ENCODE results near the gene SNIP1. TPM values are rescaled to one million over a fixed set of nuclear protein-coding genes. Genes with fewer than 3 reads are reported as not detected.
A peak's percentile ranks its signal among the peaks of the same experiment; 100 is the strongest.
"Not testable (repeated sequence)": the region's sequence is repeated elsewhere in the genome, so short reads cannot be mapped to it uniquely, and the experiment has no call there.

Gene SNIP1
- polyA plus RNA-seq, 1 donor: 10.9 TPM

- H3K27me3 ChIP-seq (ENCODE audit: control insufficient read depth, insufficient read depth, low read length); DNase-seq; H3K4me1 ChIP-seq (ENCODE audit: control insufficient read depth, insufficient read depth, low read length); H3K27ac ChIP-seq (ENCODE audit: low read length); H3K9me3 ChIP-seq (ENCODE audit: control insufficient read depth, low read depth, low read length); H3K4me3 ChIP-seq (ENCODE audit: low read length): not testable (repeated sequence)
- H3K36me3 ChIP-seq (ENCODE audit: control insufficient read depth, insufficient read depth, low read length): peaks cover 72% of the 10 kb centered on the region
- no CpG with 5 or more reads among the region's 4 CpGs for WGBS (ENCODE audit: insufficient coverage, low lambda C conversion rate)
These were observed 30.5 kb upstream of the SNIP1 start for GRCh38 chr1:37584544-37584943.

- Histone ChIP-seq H3K9me3 (ENCODE audit: control insufficient read depth, low read depth, low read length) (no peaks in the 10 kb centered on the region), H3K36me3 (ENCODE audit: control insufficient read depth, insufficient read depth, low read length) (peaks cover 80% of the 10 kb centered on the region), H3K27me3 (ENCODE audit: control insufficient read depth, insufficient read depth, low read length) (no peaks in the 10 kb centered on the region), H3K4me1 (ENCODE audit: control insufficient read depth, insufficient read depth, low read length) (no peaks in the 10 kb centered on the region), H3K27ac (ENCODE audit: low read length) (no peak overlapping the region), H3K4me3 (ENCODE audit: low read length) (no peak overlapping the region)
- 100% methylated on average over 2 of the region's 5 CpGs for whole genome bisulfite sequencing (ENCODE audit: insufficient coverage, low lambda C conversion rate)
- DNase-seq: no peak
These were observed 21.6 kb upstream of the SNIP1 start for GRCh38 chr1:37575692-37576091.

- H3K4me1 ChIP-seq (ENCODE audit: control insufficient read depth, insufficient read depth, low read length): no peaks in the 10 kb centered on the region
- no peaks in the 10 kb centered on the region for H3K27me3 ChIP-seq (ENCODE audit: control insufficient read depth, insufficient read depth, low read length)
- H3K4me3 ChIP-seq (ENCODE audit: low read length): no peak overlapping the region
- H3K36me3 ChIP-seq (ENCODE audit: control insufficient read depth, insufficient read depth, low read length): peaks cover 77% of the 10 kb centered on the region
- DNase-seq: no peak
- no CpG with 5 or more reads among the region's 7 CpGs for WGBS (ENCODE audit: insufficient coverage, low lambda C conversion rate)
- no peak overlapping the region for H3K27ac ChIP-seq (ENCODE audit: low read length)
- H3K9me3 ChIP-seq (ENCODE audit: control insufficient read depth, low read depth, low read length): no peaks in the 10 kb centered on the region
These were observed 20.9 kb upstream of the SNIP1 start for GRCh38 chr1:37574834-37575480.

- DNase-seq: no peak
- H3K27me3 ChIP-seq (ENCODE audit: control insufficient read depth, insufficient read depth, low read length): no peaks in the 10 kb centered on the region
- H3K9me3 ChIP-seq (ENCODE audit: control insufficient read depth, low read depth, low read length): no peaks in the 10 kb centered on the region
- no peak overlapping the region for H3K4me3 ChIP-seq (ENCODE audit: low read length)
- H3K27ac ChIP-seq (ENCODE audit: low read length): no peak overlapping the region
- no peaks in the 10 kb centered on the region for H3K4me1 ChIP-seq (ENCODE audit: control insufficient read depth, insufficient read depth, low read length)
- 100% methylated on average over 3 of the region's 3 CpGs for WGBS (ENCODE audit: insufficient coverage, low lambda C conversion rate)
- H3K36me3 ChIP-seq (ENCODE audit: control insufficient read depth, insufficient read depth, low read length): peaks cover 95% of the 10 kb centered on the region
These were observed 16.6 kb upstream of the SNIP1 start for GRCh38 chr1:37570528-37571334.

GRCh38 chr1:37567023-37567422, 12.9 kb upstream of the SNIP1 start:
- Histone ChIP-seq H3K27ac (ENCODE audit: low read length) (no peak overlapping the region), H3K36me3 (ENCODE audit: control insufficient read depth, insufficient read depth, low read length) (peaks cover 80% of the 10 kb centered on the region), H3K4me1 (ENCODE audit: control insufficient read depth, insufficient read depth, low read length) (no peaks in the 10 kb centered on the region), H3K4me3 (ENCODE audit: low read length) (no peak overlapping the region), H3K27me3 (ENCODE audit: control insufficient read depth, insufficient read depth, low read length) (no peaks in the 10 kb centered on the region), H3K9me3 (ENCODE audit: control insufficient read depth, low read depth, low read length) (no peaks in the 10 kb centered on the region)
- DNase-seq: no peak
- no CpG with 5 or more reads among the region's 3 CpGs for WGBS (ENCODE audit: insufficient coverage, low lambda C conversion rate)

GRCh38 chr1:37564892-37565291, 10.8 kb upstream of the SNIP1 start:
- Histone ChIP-seq H3K27me3 (ENCODE audit: control insufficient read depth, insufficient read depth, low read length) (no peaks in the 10 kb centered on the region), H3K27ac (ENCODE audit: low read length) (no peak overlapping the region), H3K36me3 (ENCODE audit: control insufficient read depth, insufficient read depth, low read length) (peaks cover 67% of the 10 kb centered on the region), H3K9me3 (ENCODE audit: control insufficient read depth, low read depth, low read length) (no peaks in the 10 kb centered on the region), H3K4me1 (ENCODE audit: control insufficient read depth, insufficient read depth, low read length) (peaks cover 6% of the 10 kb centered on the region), H3K4me3 (ENCODE audit: low read length) (no peak overlapping the region)
- DNase-seq: no peak

GRCh38 chr1:37562984-37563383, 8.9 kb upstream of the SNIP1 start:
- Histone ChIP-seq H3K4me1 (ENCODE audit: control insufficient read depth, insufficient read depth, low read length) (peaks cover 12% of the 10 kb centered on the region), H3K9me3 (ENCODE audit: control insufficient read depth, low read depth, low read length) (no peaks in the 10 kb centered on the region), H3K27ac (ENCODE audit: low read length) (no peak overlapping the region), H3K4me3 (ENCODE audit: low read length) (no peak overlapping the region), H3K27me3 (ENCODE audit: control insufficient read depth, insufficient read depth, low read length) (no peaks in the 10 kb centered on the region), H3K36me3 (ENCODE audit: control insufficient read depth, insufficient read depth, low read length) (peaks cover 51% of the 10 kb centered on the region)
- no peak for DNase-seq
- WGBS (ENCODE audit: insufficient coverage, low lambda C conversion rate): 100% methylated on average over 1 of the region's 1 CpG

- Histone ChIP-seq H3K36me3 (ENCODE audit: control insufficient read depth, insufficient read depth, low read length) (peaks cover 36% of the 10 kb centered on the region), H3K27me3 (ENCODE audit: control insufficient read depth, insufficient read depth, low read length) (no peaks in the 10 kb centered on the region), H3K9me3 (ENCODE audit: control insufficient read depth, low read depth, low read length) (no peaks in the 10 kb centered on the region), H3K27ac (ENCODE audit: low read length) (peak overlapping the region; percentile 67), H3K4me1 (ENCODE audit: control insufficient read depth, insufficient read depth, low read length) (peaks cover 23% of the 10 kb centered on the region), H3K4me3 (ENCODE audit: low read length) (no peak overlapping the region)
- WGBS (ENCODE audit: insufficient coverage, low lambda C conversion rate): 95% methylated on average over 3 of the region's 21 CpGs
- peak; percentile 24 to 44 for DNase-seq
These were observed 7.3 kb upstream of the SNIP1 start for GRCh38 chr1:37561133-37562132.

- no CpG with 5 or more reads among the region's 10 CpGs for WGBS (ENCODE audit: insufficient coverage, low lambda C conversion rate)
- Histone ChIP-seq H3K27me3 (ENCODE audit: control insufficient read depth, insufficient read depth, low read length) (no peaks in the 10 kb centered on the region), H3K27ac (ENCODE audit: low read length) (peak overlapping the region; percentile 67), H3K36me3 (ENCODE audit: control insufficient read depth, insufficient read depth, low read length) (peaks cover 27% of the 10 kb centered on the region), H3K9me3 (ENCODE audit: control insufficient read depth, low read depth, low read length) (no peaks in the 10 kb centered on the region), H3K4me1 (ENCODE audit: control insufficient read depth, insufficient read depth, low read length) (peaks cover 26% of the 10 kb centered on the region), H3K4me3 (ENCODE audit: low read length) (no peak overlapping the region)
- peak; percentile 26 to 45 for DNase-seq
These were observed 6.5 kb upstream of the SNIP1 start for GRCh38 chr1:37560401-37561132.
